HCT116 (cell line): Measurements from ENCODE around the gene CRMP1.

Experiments used
- CEBPB ChIP-seq: IDR thresholded peaks from 2 replicates; pipeline ENCODE4 v1.6.1; 2012; ENCODE audit warnings: low read depth
- EGR1 ChIP-seq: IDR thresholded peaks from 2 replicates; pipeline ENCODE4 v1.6.1; 2012; ENCODE audit warnings: low read depth
- ELF1 ChIP-seq: IDR thresholded peaks from 2 replicates; pipeline ENCODE4 v1.6.1; 2012; ENCODE audit warnings: low read depth, borderline replicate concordance
- POLR2A ChIP-seq: IDR thresholded peaks from 2 replicates; pipeline ENCODE4 v1.7.0; 2011; ENCODE audit warnings: borderline replicate concordance; ENCODE audit not compliant: insufficient read depth, insufficient read length; ENCODE audit errors: extremely low read depth
- POLR2AphosphoS5 ChIP-seq: IDR thresholded peaks from 2 replicates; pipeline ENCODE4 v1.6.1; 2011; ENCODE audit warnings: mild to moderate bottlenecking, low read depth, low read length, moderate library complexity
- YY1 ChIP-seq: IDR thresholded peaks from 2 replicates; pipeline ENCODE4 v1.6.1; 2011; ENCODE audit warnings: low read length, low read depth, moderate library complexity, mild to moderate bottlenecking; ENCODE audit not compliant: insufficient replicate concordance; ENCODE audit errors: extremely low read depth
- TF ChIP-seq, protein P1 (sequence below), 3 experiments: fragments of 200-600 bp in 1 of 3; sonication (generic) in 1 of 3; IDR thresholded peaks in 2 of 3; conservative IDR thresholded peaks in 1 of 3; 2 replicates each; pipeline ENCODE4 v1.5.1; 2012 to 2017; ENCODE audit warnings: low read depth in 2 of 3, low read length in 2 of 3, antibody characterized with exemption in 1 of 3, borderline replicate concordance in 1 of 3, control low read depth in 1 of 3, mild to moderate bottlenecking in 1 of 3, mixed read lengths in 1 of 3, mixed run types in 1 of 3, moderate library complexity in 1 of 3; ENCODE audit not compliant: insufficient read depth in 1 of 3
- TF ChIP-seq, protein P2 (sequence below): IDR thresholded peaks from 2 replicates; pipeline ENCODE4 v1.6.1; 2012; ENCODE audit warnings: low read depth
- TF ChIP-seq, protein P3 (sequence below): IDR thresholded peaks from 2 replicates; pipeline ENCODE4 v1.6.1; 2012
- TF ChIP-seq, protein P4 (sequence below): IDR thresholded peaks from 2 replicates; pipeline ENCODE4 v1.6.1; 2012

DNA sequence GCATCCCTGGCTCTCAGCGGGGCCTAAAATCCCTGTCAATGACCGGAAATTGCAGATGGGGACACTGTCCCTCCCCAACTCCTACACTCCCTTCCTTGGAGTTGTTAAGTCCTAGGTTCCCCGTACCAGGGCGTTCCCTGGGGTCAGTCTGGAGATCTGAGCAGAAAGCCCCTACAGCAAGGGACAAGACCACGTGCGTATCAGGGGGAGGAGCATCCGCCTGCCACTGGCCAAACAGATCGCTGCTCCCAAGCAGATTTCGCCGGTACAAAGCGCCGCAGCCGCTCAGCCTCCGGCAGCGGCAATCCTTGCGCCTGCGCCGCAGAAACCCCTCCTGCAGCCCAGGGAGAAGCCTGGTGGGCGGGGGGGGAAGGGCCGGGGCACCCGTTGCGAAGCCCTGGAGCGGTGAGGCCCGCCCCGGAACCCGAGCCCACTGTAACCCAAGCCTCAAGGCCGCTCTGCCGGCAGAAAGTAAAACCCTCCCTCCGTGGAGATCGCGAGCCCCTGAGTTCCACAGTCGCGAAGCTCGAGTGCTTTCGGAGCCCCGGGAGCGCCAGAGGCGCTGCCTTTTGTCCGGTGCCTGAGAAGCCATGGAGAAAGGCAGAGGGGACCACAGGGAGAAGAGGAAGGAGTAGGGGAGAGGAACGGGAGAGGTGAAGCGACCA, 2.7 kb downstream of the CRMP1 start:
- TF ChIP-seq, protein P1, sequence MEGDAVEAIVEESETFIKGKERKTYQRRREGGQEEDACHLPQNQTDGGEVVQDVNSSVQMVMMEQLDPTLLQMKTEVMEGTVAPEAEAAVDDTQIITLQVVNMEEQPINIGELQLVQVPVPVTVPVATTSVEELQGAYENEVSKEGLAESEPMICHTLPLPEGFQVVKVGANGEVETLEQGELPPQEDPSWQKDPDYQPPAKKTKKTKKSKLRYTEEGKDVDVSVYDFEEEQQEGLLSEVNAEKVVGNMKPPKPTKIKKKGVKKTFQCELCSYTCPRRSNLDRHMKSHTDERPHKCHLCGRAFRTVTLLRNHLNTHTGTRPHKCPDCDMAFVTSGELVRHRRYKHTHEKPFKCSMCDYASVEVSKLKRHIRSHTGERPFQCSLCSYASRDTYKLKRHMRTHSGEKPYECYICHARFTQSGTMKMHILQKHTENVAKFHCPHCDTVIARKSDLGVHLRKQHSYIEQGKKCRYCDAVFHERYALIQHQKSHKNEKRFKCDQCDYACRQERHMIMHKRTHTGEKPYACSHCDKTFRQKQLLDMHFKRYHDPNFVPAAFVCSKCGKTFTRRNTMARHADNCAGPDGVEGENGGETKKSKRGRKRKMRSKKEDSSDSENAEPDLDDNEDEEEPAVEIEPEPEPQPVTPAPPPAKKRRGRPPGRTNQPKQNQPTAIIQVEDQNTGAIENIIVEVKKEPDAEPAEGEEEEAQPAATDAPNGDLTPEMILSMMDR (IDR thresholded peaks at IDR 0.05 in 2 of 3, conservative IDR thresholded peaks at IDR 0.05 in 1 of 3; ENCODE audit: borderline replicate concordance in 1 of 3, insufficient read depth in 1 of 3, low read depth in 2 of 3, low read length in 2 of 3), result no peak
- TF ChIP-seq, protein P2, sequence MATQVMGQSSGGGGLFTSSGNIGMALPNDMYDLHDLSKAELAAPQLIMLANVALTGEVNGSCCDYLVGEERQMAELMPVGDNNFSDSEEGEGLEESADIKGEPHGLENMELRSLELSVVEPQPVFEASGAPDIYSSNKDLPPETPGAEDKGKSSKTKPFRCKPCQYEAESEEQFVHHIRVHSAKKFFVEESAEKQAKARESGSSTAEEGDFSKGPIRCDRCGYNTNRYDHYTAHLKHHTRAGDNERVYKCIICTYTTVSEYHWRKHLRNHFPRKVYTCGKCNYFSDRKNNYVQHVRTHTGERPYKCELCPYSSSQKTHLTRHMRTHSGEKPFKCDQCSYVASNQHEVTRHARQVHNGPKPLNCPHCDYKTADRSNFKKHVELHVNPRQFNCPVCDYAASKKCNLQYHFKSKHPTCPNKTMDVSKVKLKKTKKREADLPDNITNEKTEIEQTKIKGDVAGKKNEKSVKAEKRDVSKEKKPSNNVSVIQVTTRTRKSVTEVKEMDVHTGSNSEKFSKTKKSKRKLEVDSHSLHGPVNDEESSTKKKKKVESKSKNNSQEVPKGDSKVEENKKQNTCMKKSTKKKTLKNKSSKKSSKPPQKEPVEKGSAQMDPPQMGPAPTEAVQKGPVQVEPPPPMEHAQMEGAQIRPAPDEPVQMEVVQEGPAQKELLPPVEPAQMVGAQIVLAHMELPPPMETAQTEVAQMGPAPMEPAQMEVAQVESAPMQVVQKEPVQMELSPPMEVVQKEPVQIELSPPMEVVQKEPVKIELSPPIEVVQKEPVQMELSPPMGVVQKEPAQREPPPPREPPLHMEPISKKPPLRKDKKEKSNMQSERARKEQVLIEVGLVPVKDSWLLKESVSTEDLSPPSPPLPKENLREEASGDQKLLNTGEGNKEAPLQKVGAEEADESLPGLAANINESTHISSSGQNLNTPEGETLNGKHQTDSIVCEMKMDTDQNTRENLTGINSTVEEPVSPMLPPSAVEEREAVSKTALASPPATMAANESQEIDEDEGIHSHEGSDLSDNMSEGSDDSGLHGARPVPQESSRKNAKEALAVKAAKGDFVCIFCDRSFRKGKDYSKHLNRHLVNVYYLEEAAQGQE, result no peak
- TF ChIP-seq EGR1 (no peak), YY1 (no peak), ELF1 (no peak), CEBPB (no peak), POLR2A (no peak), POLR2AphosphoS5 (no peak)
- TF ChIP-seq, protein P3, sequence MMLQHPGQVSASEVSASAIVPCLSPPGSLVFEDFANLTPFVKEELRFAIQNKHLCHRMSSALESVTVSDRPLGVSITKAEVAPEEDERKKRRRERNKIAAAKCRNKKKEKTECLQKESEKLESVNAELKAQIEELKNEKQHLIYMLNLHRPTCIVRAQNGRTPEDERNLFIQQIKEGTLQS, result no peak
- TF ChIP-seq, protein P4, sequence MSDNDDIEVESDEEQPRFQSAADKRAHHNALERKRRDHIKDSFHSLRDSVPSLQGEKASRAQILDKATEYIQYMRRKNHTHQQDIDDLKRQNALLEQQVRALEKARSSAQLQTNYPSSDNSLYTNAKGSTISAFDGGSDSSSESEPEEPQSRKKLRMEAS, result no peak
